ENCODE measurements around the gene SYNE3. TPM values are rescaled to one million over a fixed set of nuclear protein-coding genes. Genes with fewer than 3 reads are reported as not detected.

Gene SYNE3
- total RNA-seq, 4 donors from 2014 or later: 46.9 to 109 (median 88.6) TPM

DNA sequence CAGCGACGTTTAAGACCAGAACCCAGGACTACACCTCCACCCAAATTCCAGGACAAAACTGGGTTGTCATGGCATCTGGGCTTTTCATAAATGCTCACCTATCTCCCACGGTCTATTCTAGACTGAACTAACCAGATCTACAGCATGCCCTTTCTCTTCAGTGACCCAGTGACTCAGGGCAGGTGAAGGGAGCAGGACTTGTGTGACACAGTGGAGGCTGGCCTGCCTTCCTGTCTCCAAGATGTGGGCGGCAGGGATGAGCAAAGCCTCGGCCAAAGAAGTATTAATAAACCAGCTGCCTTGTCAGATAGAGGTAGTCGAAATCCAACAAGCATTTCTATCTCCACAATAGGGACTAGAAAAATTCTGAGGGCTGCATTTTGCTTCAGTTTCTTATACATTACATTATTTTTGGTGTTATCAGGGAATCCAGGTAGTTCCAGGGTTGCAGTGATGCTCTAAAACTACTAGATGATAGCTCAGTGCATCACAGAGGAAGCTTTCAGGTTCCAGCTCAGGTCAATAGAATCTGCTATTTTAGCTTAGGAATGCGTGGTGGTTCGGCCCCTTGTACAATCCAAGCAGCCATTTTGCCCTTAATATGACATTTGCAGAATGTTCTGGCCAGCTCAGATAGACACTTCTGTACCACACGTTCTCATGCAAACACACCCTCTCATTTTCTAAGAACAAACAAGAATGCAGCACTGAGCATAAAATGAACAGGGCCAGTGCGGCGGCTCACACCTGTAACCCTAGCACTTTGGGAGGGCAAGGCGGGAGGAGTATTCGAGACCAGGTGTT lies 14.2 kb upstream of the SYNE3 start:
- DNase-seq (ENCODE audit: low spot score): no peak
- TF ChIP-seq, protein P1, sequence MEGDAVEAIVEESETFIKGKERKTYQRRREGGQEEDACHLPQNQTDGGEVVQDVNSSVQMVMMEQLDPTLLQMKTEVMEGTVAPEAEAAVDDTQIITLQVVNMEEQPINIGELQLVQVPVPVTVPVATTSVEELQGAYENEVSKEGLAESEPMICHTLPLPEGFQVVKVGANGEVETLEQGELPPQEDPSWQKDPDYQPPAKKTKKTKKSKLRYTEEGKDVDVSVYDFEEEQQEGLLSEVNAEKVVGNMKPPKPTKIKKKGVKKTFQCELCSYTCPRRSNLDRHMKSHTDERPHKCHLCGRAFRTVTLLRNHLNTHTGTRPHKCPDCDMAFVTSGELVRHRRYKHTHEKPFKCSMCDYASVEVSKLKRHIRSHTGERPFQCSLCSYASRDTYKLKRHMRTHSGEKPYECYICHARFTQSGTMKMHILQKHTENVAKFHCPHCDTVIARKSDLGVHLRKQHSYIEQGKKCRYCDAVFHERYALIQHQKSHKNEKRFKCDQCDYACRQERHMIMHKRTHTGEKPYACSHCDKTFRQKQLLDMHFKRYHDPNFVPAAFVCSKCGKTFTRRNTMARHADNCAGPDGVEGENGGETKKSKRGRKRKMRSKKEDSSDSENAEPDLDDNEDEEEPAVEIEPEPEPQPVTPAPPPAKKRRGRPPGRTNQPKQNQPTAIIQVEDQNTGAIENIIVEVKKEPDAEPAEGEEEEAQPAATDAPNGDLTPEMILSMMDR (IDR thresholded peaks at IDR 0.05): no peak
- ATAC-seq (ENCODE audit: low FRiP score): no peak

DNA sequence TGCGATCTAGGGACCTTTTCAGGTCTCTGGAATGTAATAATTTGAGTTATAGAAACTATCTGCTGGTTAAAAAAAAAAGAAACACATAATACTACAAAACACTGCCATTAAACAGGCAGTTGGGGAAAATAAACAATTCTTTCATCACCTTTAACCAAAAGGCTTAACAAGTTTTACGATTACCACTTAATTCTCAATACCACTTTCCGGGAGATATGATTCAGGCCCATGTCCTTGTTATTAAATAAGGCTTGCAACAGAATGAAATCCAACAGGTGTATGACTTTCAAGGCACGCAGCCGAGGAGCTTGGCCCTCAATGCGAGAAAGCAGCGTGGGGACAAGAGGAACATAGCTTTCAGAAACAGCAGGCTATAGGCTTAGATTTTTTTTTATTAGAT lies 12.8 kb upstream of the SYNE3 start:
- DNase-seq (ENCODE audit: low spot score): no peak
- ATAC-seq (ENCODE audit: low FRiP score): no peak
- TF ChIP-seq, protein P1 (IDR thresholded peaks at IDR 0.05): no peak

DNA sequence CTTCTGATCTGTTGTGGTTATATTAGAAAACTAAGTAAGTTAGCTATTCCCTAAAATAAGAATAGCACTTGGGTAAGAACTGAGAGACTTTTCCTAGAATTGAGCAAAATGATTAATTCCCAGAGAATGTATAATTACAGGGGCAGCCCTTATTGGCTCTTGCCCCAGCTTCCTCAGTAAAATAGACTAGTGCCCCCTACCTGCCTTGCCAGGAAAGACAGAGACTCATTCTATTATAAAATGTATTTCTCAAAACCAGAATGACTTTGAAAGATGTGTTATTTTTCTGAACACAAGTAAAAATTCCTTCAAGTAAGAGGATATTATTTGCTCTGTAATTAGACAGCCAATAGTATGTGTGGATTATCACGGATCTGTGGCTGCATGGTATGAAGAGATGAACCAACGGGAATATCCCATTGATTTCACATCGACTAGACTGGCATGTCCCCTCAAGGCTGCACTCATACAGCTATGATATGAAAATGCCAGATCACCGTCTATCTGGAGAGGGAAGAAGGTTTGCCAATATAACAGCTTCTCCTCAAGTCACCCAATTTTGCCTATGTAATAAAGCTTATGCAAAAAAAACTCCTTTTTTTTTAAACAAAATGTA lies 11.0 kb upstream of the SYNE3 start:
- DNase-seq (ENCODE audit: low spot score) (peak; percentile 71), ATAC-seq (ENCODE audit: low FRiP score) (peak; percentile 93)
- TF ChIP-seq, protein P1 (IDR thresholded peaks at IDR 0.05): peak in 1 of 3 donors; percentile 73

DNA sequence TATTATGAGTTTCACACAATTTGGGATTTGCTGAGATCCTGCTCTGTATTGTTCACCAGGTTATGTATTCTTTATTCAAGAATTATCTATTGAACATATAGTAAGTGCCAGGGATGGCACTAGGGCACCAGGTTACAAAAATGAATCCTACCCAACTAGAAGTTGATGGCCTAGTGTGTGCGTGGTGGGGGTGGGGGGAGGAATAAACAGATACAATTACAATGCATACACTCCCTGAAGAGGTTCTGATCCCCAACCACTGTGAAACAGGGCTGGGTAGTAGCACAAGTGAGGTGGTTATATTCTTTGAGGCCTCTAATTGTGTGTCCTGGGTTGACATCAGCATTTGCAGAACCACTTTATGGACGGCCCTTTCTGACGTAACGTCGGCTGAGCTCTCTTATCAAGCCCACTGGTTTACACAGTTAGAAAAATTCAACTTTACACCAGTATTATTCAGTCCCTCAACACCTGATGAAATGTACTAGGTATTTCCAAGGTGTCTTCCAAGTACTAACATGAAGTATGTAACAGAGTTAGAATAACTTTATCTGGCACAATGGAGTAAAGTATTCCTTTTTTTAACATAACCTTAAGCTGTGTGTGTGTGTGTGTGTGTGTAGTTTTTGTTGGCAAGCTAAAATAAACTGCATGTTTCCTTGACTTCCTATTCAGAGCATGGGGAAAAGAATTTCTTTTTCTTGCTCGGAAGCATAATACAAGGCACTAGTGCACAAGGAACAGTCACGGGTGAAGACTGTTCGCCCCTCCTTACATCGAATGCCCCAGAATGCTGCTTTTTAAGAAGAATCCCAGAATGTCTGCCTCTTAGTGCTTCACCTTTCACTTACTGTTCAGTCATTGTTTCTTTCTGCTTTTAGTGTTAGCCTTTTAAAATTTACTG lies 10.3 kb upstream of the SYNE3 start:
- TF ChIP-seq, protein P1 (IDR thresholded peaks at IDR 0.05): no peak
- DNase-seq (ENCODE audit: low spot score): no peak
- peak; percentile 52 for ATAC-seq (ENCODE audit: low FRiP score)

DNA sequence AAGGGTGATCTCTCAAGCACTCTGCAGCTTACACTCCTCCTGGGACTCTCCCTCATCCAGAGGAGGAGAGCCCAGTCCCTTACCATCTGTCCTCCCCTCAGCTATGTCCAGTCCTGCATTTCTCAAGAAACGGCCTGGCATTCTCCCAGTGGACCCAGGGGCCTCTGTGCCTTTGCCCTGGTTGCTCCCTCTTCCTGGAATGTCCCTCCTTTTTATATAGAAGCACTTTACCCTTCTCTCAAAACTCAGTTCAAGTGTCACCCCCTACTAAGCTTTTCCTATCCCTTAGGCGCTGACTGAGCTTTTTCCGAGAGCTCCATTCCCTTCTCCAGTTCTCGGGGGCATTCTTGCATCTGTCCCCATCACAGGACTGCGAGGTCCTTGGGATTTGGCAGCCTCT lies 9.5 kb upstream of the SYNE3 start:
- no peak for DNase-seq (ENCODE audit: low spot score)
- TF ChIP-seq, protein P1 (IDR thresholded peaks at IDR 0.05): no peak
- ATAC-seq (ENCODE audit: low FRiP score): no peak

DNA sequence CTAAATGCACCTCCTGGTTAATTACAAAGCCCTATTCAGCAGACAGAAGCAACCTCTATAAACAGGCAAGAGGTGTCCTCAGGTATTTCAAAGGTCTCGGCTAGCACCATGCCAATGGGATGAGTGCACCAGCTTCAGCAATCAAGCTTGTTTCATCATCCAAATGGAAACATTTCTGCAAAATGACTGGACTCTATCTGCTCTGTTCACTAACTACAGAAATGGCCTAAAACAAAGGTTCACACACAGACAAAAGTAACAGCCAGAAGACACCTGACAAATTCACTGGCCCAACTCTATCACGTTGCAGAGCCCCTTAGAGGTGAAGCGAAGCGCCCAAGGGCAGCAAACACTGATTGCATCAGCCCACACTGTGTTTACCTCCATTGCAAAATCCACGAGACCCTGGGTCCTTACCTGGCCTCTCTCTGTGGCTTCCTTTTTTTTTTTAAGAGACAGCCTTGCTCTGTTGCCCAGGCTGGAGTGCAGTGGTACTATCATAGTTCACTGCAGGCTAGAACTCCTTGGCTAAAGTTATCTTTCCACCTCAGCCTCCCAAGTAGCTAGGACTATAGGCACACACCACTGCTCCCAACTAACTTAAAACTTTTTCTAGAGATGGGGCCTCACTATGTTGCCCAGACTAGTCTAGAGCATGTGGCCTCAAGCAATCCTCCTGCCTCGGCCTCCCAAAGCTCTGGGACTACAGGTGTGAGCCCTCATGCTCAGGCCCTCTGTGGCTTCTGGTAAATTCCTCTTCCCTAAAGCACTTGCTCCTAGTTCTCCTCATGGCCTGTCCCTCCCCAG lies 8.5 kb upstream of the SYNE3 start:
- no peak for DNase-seq (ENCODE audit: low spot score)
- ATAC-seq (ENCODE audit: low FRiP score): no peak
- TF ChIP-seq, protein P1 (IDR thresholded peaks at IDR 0.05): no peak

All from omental fat pad (tissue), 4 donors.